Cerebellar cortex (tissue), 1 donor: ENCODE results near the gene GAB2.
"Not testable (repeated sequence)": the region's sequence is repeated elsewhere in the genome, so short reads cannot be mapped to it uniquely, and the experiment has no call there.

Experiments
- DNase-seq: peaks from one replicate; pipeline ENCODE4 v3.0.0-alpha.2; 2015; ENCODE audit warnings: low spot score

Gene GAB2

GRCh38 chr11:78281511-78281910 lies 136.1 kb downstream of the GAB2 start:
- no peak for DNase-seq

DNA sequence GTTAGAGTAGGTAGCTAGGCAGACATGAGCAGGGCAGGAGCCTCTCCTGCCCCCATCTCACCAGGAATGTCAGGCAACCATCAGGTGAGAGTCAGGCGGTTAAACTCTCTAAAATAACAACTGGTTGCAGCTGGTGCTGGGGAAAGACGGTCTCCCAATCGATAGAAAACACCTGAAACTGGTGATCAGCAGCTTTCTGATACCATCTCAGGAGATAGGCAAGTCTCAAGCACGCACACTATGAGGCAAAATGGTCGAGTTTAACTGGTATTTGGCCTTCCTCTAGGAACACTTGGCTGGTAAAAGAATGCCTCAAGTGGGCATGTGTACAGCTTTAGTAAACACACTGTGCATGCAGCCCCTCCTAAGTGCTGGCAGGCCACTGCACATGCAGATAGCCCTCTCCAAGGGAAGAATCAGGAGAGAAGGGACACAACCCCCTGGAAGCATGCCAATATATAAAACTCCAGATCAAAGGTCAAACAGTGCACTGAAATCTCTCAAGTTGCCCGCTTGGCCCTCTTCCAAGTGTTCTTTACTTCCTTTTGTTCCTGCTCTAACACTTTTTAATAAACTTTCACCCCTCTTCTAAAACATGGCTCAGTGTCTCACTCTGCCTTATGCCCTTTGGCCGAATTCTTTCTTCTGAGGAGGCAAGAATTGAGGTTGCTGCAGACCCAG lies 140.2 kb downstream of the GAB2 start:
- DNase-seq = no peak

DNA sequence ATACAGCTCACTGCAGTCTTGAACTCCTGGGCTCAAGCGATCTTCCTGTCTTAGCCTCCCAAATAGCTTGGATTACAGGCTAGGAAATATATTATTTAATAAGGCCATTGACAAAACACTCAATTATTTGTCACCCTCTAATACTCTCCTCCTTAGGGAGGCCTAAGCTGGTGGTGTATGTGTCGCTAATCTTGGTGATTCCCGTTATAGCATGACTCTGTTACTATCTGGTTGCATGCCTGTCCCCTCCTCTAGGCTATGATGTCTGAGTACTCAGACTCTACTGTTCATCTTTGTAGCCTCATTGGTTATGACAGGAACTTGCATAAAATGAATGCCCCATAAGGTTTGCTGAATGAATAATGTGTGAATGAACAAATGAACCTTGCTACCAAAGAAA lies 141.3 kb downstream of the GAB2 start:
- DNase-seq = no peak

- DNase-seq = no peak
These were observed 142.9 kb downstream of the GAB2 start for GRCh38 chr11:78274739-78275138.

GRCh38 chr11:78272625-78273269 lies 144.9 kb downstream of the GAB2 start:
- not testable (repeated sequence) for DNase-seq

DNA sequence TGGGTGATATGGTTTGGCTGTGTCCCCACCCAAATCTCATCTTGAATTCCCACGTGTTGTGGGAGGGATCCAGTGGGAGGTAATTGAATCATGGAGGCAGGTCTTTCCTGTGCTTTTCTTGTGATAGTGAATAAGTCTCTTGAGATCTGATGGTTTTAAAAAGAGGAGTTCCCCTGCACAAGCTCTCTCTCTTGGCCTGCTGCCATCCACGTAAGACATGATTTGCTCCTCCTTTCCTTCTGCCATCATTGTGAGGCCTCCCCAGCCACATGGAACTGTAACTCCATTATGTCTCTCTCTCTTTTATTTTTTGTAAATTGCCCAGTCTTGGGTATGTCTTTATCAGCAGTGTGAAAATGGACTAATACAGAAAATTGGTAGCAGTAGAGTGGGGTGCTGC lies 145.8 kb downstream of the GAB2 start:
- DNase-seq = not testable (repeated sequence)

DNA sequence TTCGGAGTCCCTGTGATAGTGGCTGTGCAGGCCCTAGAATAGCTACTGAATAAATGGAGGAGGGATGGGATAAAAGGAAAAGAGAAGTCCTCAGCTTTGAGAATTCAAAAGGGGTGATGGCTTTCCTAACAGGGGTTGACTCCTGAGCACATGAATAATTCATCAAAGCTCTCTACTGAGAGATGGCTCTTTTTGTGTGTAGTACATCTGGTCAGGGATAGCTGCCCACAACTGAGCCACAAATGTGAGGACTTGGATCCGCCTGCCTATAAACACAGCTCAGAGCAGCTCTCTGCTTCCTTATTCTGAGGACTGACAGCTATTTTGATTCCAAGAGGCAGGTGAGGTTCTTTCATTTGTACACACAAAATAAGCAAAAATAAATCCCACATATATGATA lies 146.6 kb downstream of the GAB2 start:
- DNase-seq = peak; percentile 5

DNA sequence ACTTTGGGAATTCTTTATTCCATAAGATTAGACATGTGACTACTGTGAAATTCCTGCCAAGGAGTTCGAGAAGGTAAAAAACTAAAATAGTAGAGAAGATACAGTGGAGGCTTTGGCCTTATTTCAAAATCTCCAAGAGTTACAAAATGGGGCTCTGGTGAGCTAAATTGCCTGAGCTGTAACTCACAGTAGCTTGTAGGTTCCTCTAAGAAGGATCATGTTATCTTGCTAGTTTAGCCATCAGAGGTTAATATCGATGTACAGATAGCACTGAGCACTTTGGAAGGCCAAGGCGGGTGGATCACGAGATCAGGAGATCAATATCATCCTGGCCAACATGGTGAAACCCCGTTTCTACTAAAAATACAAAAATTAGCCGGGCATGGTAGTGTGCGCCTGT lies 147.8 kb downstream of the GAB2 start:
- no peak for DNase-seq

GRCh38 chr11:78268591-78269410 lies 148.8 kb downstream of the GAB2 start:
- DNase-seq = no peak

- no peak for DNase-seq
These were observed 151.2 kb downstream of the GAB2 start for GRCh38 chr11:78266451-78266850.

- DNase-seq = no peak
These were observed 152.3 kb downstream of the GAB2 start for GRCh38 chr11:78265326-78265725.

- DNase-seq = no peak
These were observed 154.9 kb downstream of the GAB2 start for GRCh38 chr11:78262691-78263090.

GRCh38 chr11:78262238-78262637 lies 155.4 kb downstream of the GAB2 start:
- no peak for DNase-seq

DNA sequence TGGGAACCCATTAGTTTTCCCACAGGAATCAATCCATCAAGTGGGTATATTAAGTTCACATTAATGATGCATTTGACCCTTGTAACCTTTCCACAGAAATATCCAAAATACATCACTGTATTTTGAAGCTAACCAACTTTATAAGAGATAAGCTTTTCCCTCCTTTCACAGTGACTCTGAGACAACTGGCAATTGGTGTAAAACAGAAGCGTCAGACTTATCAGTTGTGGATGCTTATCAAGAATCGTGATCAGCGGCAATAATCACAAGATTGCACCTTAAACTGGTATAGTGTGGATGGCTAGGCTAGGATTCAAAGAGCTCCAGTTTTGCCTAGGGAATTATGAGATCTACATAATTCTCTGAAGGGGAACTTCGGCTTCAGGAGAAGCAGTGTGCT lies 155.8 kb downstream of the GAB2 start:
- DNase-seq = no peak

- DNase-seq = no peak
These were observed 156.3 kb downstream of the GAB2 start for GRCh38 chr11:78261367-78261766.

GRCh38 chr11:78259777-78260487 lies 157.7 kb downstream of the GAB2 start:
- no peak for DNase-seq

DNA sequence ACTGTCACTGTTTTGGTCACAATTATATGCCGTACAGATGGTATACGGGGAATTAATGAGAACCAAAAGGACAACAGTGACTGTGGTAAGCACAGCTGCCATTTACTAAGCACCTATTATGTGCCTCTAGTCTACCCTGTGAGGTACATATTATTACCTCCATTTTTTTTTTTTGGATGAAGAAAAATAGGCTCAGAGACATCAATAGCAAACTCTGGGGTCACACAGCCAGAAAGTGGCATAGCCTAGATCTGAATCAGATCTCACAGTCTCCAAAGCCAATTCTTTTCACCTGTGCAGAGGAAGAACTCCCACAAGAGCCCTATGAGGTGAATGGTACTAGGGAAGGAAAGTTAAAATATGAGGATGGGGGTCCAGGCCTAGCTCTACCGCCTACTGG lies 160.0 kb downstream of the GAB2 start:
- no peak for DNase-seq

DNA sequence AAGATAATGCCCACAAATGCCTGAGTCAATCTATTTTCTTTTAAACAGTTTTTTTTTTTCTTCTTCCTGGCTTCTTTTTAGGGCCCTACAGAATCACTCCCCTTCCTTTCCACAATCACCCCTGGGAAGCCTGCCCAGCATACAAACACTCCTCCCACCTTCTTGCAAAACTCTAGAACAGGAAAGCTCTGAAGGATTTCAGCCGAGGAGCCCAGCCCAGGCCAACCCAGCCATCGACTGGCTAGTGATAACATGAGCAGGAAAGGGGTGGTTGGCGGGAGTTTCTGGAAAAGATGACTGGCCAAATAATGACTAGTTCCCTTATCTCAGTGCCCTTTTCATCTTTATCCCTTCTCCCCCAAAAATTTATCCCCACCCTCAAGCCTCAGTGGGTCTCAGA lies 160.7 kb downstream of the GAB2 start:
- DNase-seq = no peak

GRCh38 chr11:78255919-78256318 lies 161.7 kb downstream of the GAB2 start:
- DNase-seq = no peak

DNA sequence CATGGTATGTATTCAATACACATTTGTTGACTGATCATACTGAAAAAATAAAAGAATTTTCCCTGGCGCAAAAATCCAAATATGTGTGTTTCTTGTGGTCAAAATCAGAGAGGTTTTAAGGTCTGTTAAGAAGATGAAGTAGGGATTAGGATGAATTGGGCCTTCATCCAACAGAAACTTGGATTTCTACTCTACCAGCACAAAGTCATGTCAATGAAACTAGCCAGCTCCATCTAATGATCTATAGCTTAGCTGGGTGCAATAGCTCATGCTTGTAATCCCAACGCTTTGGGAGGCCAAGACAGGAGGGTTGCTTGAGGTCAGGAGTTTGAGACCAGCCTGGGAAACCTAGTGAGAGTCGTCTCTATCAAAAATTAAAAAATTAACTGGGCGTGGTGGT lies 163.4 kb downstream of the GAB2 start:
- no peak for DNase-seq

GRCh38 chr11:78253797-78254196 lies 163.8 kb downstream of the GAB2 start:
- no peak for DNase-seq

DNA sequence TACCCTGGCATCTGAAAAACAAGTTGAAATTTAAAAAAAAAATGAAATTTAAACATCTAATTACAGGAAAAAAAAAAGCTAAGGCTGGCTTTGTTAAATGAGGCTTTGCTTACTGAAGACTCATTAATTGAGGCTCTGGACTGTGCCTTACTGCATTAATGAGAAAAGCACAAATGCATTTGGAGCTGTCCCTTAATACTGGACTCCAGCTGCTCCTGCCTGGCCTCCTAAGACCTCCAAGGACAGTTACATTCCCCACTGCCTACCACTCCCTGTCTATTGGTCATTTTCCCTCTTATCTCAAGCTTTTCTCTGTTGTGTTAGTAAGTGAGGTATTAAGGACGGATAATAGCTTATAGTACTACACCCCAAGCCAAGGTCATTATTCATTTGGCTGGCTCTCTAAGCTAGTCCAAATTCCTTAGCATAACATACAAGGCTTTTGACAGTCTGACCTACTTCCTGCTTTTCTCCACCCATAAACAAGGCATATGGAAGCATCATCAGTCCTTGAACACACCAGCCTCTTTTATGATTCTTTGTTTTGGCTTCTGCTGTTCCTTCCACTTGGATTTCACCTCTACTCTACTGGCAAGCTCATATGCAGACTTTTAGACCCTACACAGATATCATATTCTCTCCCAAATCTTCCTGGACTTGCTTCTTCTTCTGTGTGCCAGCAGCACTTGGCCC lies 166.4 kb downstream of the GAB2 start:
- DNase-seq = no peak
